Measurements from ENCODE around the gene SEPTIN6. TPM values are rescaled to one million over a fixed set of nuclear protein-coding genes. Genes with fewer than 3 reads are reported as not detected.

Gene SEPTIN6
- total RNA-seq, 1 experiment from 2014 or later, result 62.9 TPM

- ChIA-PET CTCF (interaction anchor here (2.3 kb wide), 1 partner anchor 53 kb away, joined by 6 read pairs; no protein-coding TSS in a partner anchor), POLR2A (interaction anchor here (1.1 kb wide), 1 partner anchor 16 kb away, joined by 3 read pairs; the partner anchor contains the start of gene SEPTIN6)
- Mint-ChIP-seq H3K27me3 (ENCODE audit: low read depth) (no peaks in the 10 kb centered on the region), H3K27ac (no peak overlapping the region), H3K9me3 (no peaks in the 10 kb centered on the region), H3K36me3 (0 out of 2 replicates have a peak, but pooled peaks cover 3% of the 10 kb centered on the region), H3K4me3 (no peak overlapping the region), H3K4me1 (peaks cover 23% of the 10 kb centered on the region)
- ATAC-seq (peak; percentile 26; the same call in 1 of the 2 replicates), DNase-seq (ENCODE audit: low spot score) (no peak)
- no peak for TF ChIP-seq ZNF232 (CRISPR knock-in tag; IDR thresholded peaks at IDR 0.05)
- no peak for TF ChIP-seq SMAD3 (CRISPR knock-in tag; IDR thresholded peaks at IDR 0.05; ENCODE audit: borderline replicate concordance)
Measured at GRCh38 chrX:119676949-119677653, 15.9 kb downstream of the SEPTIN6 start.

GRCh38 chrX:119673336-119673735 is 19.6 kb downstream of the SEPTIN6 start:
- POLR2A ChIA-PET, result no interaction called here
- TF ChIP-seq, protein P1, sequence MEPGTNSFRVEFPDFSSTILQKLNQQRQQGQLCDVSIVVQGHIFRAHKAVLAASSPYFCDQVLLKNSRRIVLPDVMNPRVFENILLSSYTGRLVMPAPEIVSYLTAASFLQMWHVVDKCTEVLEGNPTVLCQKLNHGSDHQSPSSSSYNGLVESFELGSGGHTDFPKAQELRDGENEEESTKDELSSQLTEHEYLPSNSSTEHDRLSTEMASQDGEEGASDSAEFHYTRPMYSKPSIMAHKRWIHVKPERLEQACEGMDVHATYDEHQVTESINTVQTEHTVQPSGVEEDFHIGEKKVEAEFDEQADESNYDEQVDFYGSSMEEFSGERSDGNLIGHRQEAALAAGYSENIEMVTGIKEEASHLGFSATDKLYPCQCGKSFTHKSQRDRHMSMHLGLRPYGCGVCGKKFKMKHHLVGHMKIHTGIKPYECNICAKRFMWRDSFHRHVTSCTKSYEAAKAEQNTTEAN (CRISPR knock-in tag; IDR thresholded peaks at IDR 0.05), result no peak
- TF ChIP-seq E2F5 (CRISPR knock-in tag; IDR thresholded peaks at IDR 0.05) (no peak), ELF4 (CRISPR knock-in tag; IDR thresholded peaks at IDR 0.05; ENCODE audit: low read depth) (no peak), SMAD3 (CRISPR knock-in tag; IDR thresholded peaks at IDR 0.05; ENCODE audit: borderline replicate concordance) (no peak), SOX15 (CRISPR knock-in tag; IDR thresholded peaks at IDR 0.05) (no peak), TP53 (CRISPR knock-in tag; IDR thresholded peaks at IDR 0.05) (no peak)
- TF ChIP-seq, protein P2, sequence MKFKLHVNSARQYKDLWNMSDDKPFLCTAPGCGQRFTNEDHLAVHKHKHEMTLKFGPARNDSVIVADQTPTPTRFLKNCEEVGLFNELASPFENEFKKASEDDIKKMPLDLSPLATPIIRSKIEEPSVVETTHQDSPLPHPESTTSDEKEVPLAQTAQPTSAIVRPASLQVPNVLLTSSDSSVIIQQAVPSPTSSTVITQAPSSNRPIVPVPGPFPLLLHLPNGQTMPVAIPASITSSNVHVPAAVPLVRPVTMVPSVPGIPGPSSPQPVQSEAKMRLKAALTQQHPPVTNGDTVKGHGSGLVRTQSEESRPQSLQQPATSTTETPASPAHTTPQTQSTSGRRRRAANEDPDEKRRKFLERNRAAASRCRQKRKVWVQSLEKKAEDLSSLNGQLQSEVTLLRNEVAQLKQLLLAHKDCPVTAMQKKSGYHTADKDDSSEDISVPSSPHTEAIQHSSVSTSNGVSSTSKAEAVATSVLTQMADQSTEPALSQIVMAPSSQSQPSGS (CRISPR knock-in tag; IDR thresholded peaks at IDR 0.05; ENCODE audit: borderline replicate concordance, low read depth), result no peak
- Mint-ChIP-seq H3K4me1 (peaks cover 11% of the 10 kb centered on the region; the same call in 1 of the 2 replicates), H3K27me3 (ENCODE audit: low read depth) (no peaks in the 10 kb centered on the region), H3K27ac (no peak overlapping the region), H3K36me3 (peaks cover 7% of the 10 kb centered on the region; the same call in 1 of the 2 replicates), H3K4me3 (no peak overlapping the region), H3K9me3 (no peaks in the 10 kb centered on the region)
- ATAC-seq, result no peak
- DNase-seq (ENCODE audit: low spot score), result no peak
- CTCF ChIA-PET, result no interaction called here

DNA sequence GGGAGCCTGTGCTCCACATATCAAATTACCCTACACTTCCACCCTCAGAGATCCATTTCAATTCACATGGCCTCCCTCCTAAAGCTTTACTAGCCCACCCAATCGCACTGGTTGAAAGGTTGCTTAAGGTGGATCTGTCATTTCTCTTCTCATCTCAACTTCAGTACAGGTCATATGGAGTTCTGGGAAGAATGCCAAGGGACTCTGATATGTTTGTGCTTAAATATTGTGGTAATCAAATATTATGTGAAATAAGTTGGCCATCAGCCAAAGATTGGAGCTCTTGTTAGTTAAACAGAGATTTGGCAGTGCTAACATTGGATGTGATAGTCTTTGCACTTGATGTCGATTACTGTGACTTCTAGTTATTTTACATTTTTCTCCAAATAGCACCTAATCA is 20.5 kb downstream of the SEPTIN6 start:
- ATAC-seq (no peak), DNase-seq (ENCODE audit: low spot score) (no peak)
- TF ChIP-seq ZNF425 (CRISPR knock-in tag; conservative IDR thresholded peaks at IDR 0.05) (no peak), SMAD3 (CRISPR knock-in tag; IDR thresholded peaks at IDR 0.05; ENCODE audit: borderline replicate concordance) (no peak), ATF6 (CRISPR knock-in tag; IDR thresholded peaks at IDR 0.05) (no peak), MYBL2 (CRISPR knock-in tag; IDR thresholded peaks at IDR 0.05) (no peak), ETV6 (CRISPR knock-in tag; IDR thresholded peaks at IDR 0.05) (no peak), PREB (CRISPR knock-in tag; IDR thresholded peaks at IDR 0.05; ENCODE audit: borderline replicate concordance) (no peak), ZNF423 (CRISPR knock-in tag; IDR thresholded peaks at IDR 0.05) (no peak), NR3C1 (CRISPR knock-in tag; conservative IDR thresholded peaks at IDR 0.05; ENCODE audit: low read depth) (no peak), E2F1 (CRISPR knock-in tag; IDR thresholded peaks at IDR 0.05) (no peak), SMAD4 (CRISPR knock-in tag; IDR thresholded peaks at IDR 0.05) (no peak), OVOL2 (CRISPR knock-in tag; IDR thresholded peaks at IDR 0.05; ENCODE audit: borderline replicate concordance) (no peak), ZNF219 (CRISPR knock-in tag; IDR thresholded peaks at IDR 0.05; ENCODE audit: borderline replicate concordance) (no peak)
- H3K27ac Mint-ChIP-seq, result no peak overlapping the region
- H3K4me3 Mint-ChIP-seq, result no peak overlapping the region
- H3K4me1 Mint-ChIP-seq, result peaks cover 11% of the 10 kb centered on the region
- no peaks in the 10 kb centered on the region for H3K27me3 Mint-ChIP-seq (ENCODE audit: low read depth)
- POLR2A ChIA-PET, result no interaction called here
- CTCF ChIA-PET, result interaction anchor here (1.7 kb wide), 1 partner anchor 22 kb away, joined by 5 read pairs; no protein-coding TSS in a partner anchor
- H3K9me3 Mint-ChIP-seq, result no peaks in the 10 kb centered on the region
- peaks cover 7% of the 10 kb centered on the region; the same call in 1 of the 2 replicates for H3K36me3 Mint-ChIP-seq
